Uterus (tissue), 4 donors: ENCODE measurements around the gene PTBP2. TPM values are rescaled to one million over a fixed set of nuclear protein-coding genes. Genes with fewer than 3 reads are reported as not detected.

Source experiments
- DNase-seq, 2 donors: peaks; one replicate each; pipeline ENCODE4 v3.0.0-alpha.2; 2019 to 2020
- H3K27ac ChIP-seq, 2 donors: fragments of 200-600 bp; sonication (generic); 1 replicate in 1 of 2; 2 replicates in 1 of 2; pipeline ENCODE4 v1.5.1; 2016 to 2018
- H3K27me3 ChIP-seq, 2 donors: fragments of 200-600 bp; sonication (generic); one replicate each; pipeline ENCODE4 v1.5.1; 2018 to 2019; ENCODE audit warnings: control low read depth in 1 of 2
- H3K36me3 ChIP-seq, 2 donors: fragments of 200-600 bp; sonication (generic); one replicate each; pipeline ENCODE4 v1.5.1; 2019; ENCODE audit warnings: control low read depth in 1 of 2
- H3K4me1 ChIP-seq, 2 donors: fragments of 200-600 bp; sonication (generic); one replicate each; pipeline ENCODE4 v1.5.1; 2018 to 2019; ENCODE audit warnings: control low read depth in 1 of 2
- H3K4me3 ChIP-seq, 2 donors: fragments of 200-600 bp; sonication (generic); 1 replicate in 1 of 2; 2 replicates in 1 of 2; pipeline ENCODE4 v1.5.1; 2018 to 2019; ENCODE audit warnings: mild to moderate bottlenecking in 1 of 2
- H3K9me3 ChIP-seq, 2 donors: fragments of 200-600 bp; sonication (generic); one replicate each; pipeline ENCODE4 v1.5.1; 2019; ENCODE audit warnings: control low read depth in 1 of 2
- CTCF ChIP-seq, 4 experiments: fragments of 200-600 bp in 2 of 4; fragments of 450-650 bp in 2 of 4; sonication (generic) in 2 of 4; IDR thresholded peaks; one replicate each; pipeline ENCODE4 v1.5.1; 2016 to 2019; ENCODE audit warnings: antibody characterized with exemption in 4 of 4, mild to moderate bottlenecking in 2 of 4, moderate library complexity in 1 of 4
- POLR2A ChIP-seq, 2 donors: fragments of 450-650 bp; IDR thresholded peaks; one replicate each; pipeline ENCODE4 v1.6.1; 2016; ENCODE audit warnings: antibody characterized with exemption in 2 of 2, mild to moderate bottlenecking in 1 of 2, moderate library complexity in 1 of 2
- intact Hi-C: fragments of 100-400 bp; cut with DNase I; formaldehyde crosslinking; loops from one replicate; pipeline ENCODE4 v1.15.1; 2023; ENCODE audit warnings: low total_unique reads
- total RNA-seq, 4 donors: library from RNA; depleted of rRNA in 3 of 4; stranded (reverse); fragments of >200 nt in 3 of 4; gene quantifications; one replicate each; pipeline versions ENCODE4 v1.1.0 to v1.2.4, GENCODE V29; 2014 to 2023
- donor health status: DM: yes; HTN: yes; CAD: no.

The PTBP2 gene
- total RNA-seq, 4 donors from 2014 or later, result 32.3 to 189 (median 57.5) TPM

DNA sequence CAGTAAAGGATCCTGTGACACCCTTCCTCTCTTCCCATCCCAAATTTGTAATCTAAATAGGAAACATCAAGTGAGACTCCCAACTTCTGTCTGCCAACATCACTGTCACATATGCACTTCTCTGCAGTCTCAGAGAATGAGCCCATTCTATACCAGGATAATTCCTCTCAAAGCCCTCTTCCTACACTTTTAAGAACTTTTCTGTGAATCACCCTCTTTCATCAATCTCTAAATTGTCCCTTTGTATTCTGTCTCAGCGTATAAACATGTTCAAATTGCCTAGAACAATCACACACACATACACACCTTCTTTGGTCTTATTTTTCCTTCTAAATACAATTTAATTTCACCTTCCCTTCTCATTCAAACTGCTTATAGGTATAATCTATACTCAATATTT, 111.8 kb downstream of the PTBP2 start:
- intact Hi-C loops, result no loop called here
- no peaks in the 10 kb centered on the region for H3K27me3 ChIP-seq
- no peak overlapping the region for H3K27ac ChIP-seq
- H3K36me3 ChIP-seq, result no peaks in the 10 kb centered on the region
- no peak for DNase-seq
- TF ChIP-seq CTCF (IDR thresholded peaks at IDR 0.05), result no peak
- H3K4me3 ChIP-seq, result no peak overlapping the region
- no peaks in the 10 kb centered on the region for H3K9me3 ChIP-seq
- H3K4me1 ChIP-seq, result no peaks in the 10 kb centered on the region

DNA sequence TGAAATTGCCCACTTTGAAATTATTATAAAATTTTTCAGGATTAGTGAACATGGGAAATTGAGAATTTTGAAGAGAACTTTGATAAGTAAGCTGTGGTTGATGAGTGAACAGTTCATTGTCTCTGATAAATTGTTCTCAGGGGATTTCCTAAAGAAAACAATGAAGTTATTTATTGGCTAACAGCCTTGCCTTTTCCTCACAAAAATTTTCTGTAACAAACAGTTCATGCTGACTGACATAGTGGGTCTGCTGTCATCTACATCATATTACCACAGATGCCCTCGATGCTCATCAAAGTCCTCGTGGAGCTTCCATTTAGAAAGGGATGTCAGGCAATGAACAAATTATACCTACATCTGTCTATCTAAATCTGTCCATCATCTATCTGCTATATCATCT, 113.4 kb downstream of the PTBP2 start:
- no peak overlapping the region for H3K4me3 ChIP-seq

DNA sequence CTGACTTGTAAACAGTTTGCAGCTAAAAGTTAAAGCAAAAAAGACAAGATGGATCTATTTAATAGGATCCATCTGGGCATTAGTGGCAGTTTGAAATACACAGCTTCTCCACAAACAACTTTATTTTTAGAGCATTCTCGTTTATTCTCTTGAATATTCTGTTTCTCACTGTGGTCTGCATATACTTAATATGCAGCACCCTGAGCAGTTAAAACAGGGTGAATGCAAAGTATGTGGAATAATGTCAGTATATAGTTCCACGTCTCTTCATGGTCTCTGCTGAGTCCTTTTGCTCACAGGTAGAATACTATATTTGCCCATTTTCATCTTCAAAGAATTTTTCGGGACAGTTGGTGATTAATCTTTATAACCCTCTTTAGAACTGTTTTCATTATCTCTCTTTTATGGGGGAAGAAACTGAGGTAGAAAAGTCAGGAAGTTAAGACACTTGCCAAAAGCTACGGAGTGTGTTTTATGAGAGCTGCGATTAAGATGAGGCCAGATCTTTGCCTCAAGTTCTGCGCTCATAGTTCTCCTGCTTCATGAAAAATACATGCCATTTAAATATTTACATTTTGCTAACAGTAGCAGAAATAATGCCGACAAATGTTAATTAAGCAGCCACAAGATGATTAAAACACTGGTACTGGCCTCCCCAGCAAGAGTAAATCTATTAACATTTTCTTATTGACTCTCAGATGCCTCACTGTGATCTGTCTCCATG, 115.6 kb downstream of the PTBP2 start:
- Histone ChIP-seq H3K36me3 (no peaks in the 10 kb centered on the region), H3K27me3 (no peaks in the 10 kb centered on the region), H3K9me3 (no peaks in the 10 kb centered on the region), H3K4me1 (no peaks in the 10 kb centered on the region), H3K27ac (peak overlapping the region in 1 of 2 donors; percentile 42), H3K4me3 (no peak overlapping the region)
- intact Hi-C loops, result no loop called here
- TF ChIP-seq POLR2A (IDR thresholded peaks at IDR 0.05) (no peak), CTCF (IDR thresholded peaks at IDR 0.05) (no peak)
- no peak for DNase-seq

More for the DNA sequence above, 113.4 kb downstream of the PTBP2 start:
- intact Hi-C loops, result no loop called here
- Histone ChIP-seq H3K4me1 (no peaks in the 10 kb centered on the region), H3K27me3 (no peaks in the 10 kb centered on the region), H3K36me3 (no peaks in the 10 kb centered on the region), H3K9me3 (no peaks in the 10 kb centered on the region), H3K27ac (no peak overlapping the region)
- no peak for TF ChIP-seq POLR2A (IDR thresholded peaks at IDR 0.05)
- no peak for TF ChIP-seq CTCF (IDR thresholded peaks at IDR 0.05)
- no peak for DNase-seq

- Histone ChIP-seq H3K27ac (peak overlapping the region in 1 of 2 donors; percentile 42), H3K27me3 (no peaks in the 10 kb centered on the region), H3K9me3 (no peaks in the 10 kb centered on the region), H3K36me3 (no peaks in the 10 kb centered on the region), H3K4me1 (no peaks in the 10 kb centered on the region), H3K4me3 (no peak overlapping the region)
- intact Hi-C loops, result no loop called here
- DNase-seq, result no peak
- no peak for TF ChIP-seq POLR2A (IDR thresholded peaks at IDR 0.05)
- no peak for TF ChIP-seq CTCF (IDR thresholded peaks at IDR 0.05)
Measured at GRCh38 chr1:96837781-96838216, 116.2 kb downstream of the PTBP2 start.

GRCh38 chr1:96840396-96840795, 118.8 kb downstream of the PTBP2 start:
- Histone ChIP-seq H3K4me1 (no peaks in the 10 kb centered on the region), H3K27ac (no peak overlapping the region), H3K4me3 (no peak overlapping the region), H3K36me3 (no peaks in the 10 kb centered on the region), H3K9me3 (no peaks in the 10 kb centered on the region), H3K27me3 (no peaks in the 10 kb centered on the region)
- DNase-seq, result no peak
- TF ChIP-seq CTCF (IDR thresholded peaks at IDR 0.05) (no peak), POLR2A (IDR thresholded peaks at IDR 0.05) (no peak)
- intact Hi-C loops, result no loop called here
